Tibial nerve (tissue), 4 donors: Measurements from ENCODE around the gene ANKAR.

Experiments used
- EP300 ChIP-seq, 2 donors: sonication (generic); formaldehyde crosslinking; IDR thresholded peaks; one replicate each; pipeline ENCODE4 v1.6.1; 2017; ENCODE audit warnings: antibody characterized with exemption in 2 of 2, mild to moderate bottlenecking in 1 of 2
- POLR2A ChIP-seq, 2 donors: fragments of 450-650 bp; IDR thresholded peaks; one replicate each; pipeline ENCODE4 v1.6.1; 2017; ENCODE audit warnings: antibody characterized with exemption in 2 of 2, mild to moderate bottlenecking in 2 of 2, moderate library complexity in 2 of 2
- TF ChIP-seq, protein P1 (sequence below), 5 experiments: fragments of 200-600 bp in 3 of 5; fragments of 450-650 bp in 2 of 5; sonication (generic) in 3 of 5; IDR thresholded peaks; one replicate each; pipeline ENCODE4 v1.5.1; 2016 to 2019; ENCODE audit warnings: antibody characterized with exemption in 5 of 5, mild to moderate bottlenecking in 3 of 5, moderate library complexity in 2 of 5

DNA sequence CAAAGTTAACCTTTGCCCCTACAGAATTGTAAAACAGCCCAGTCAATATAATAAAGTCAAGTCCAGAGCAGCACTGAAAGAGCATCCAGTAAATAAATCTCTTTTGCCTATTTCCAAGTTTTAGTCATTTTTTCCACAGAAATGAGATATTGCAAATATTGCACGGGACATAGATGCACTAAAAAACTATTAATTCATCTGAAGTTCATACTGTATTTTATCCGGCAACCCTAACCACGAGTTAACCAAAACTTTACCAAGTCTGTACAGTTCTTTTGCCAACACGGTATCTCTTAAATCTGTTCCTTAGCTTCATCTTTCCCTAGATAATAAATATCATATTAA, 13.7 kb upstream of the ANKAR start:
- no peak for TF ChIP-seq POLR2A (IDR thresholded peaks at IDR 0.05)
- TF ChIP-seq, protein P1, sequence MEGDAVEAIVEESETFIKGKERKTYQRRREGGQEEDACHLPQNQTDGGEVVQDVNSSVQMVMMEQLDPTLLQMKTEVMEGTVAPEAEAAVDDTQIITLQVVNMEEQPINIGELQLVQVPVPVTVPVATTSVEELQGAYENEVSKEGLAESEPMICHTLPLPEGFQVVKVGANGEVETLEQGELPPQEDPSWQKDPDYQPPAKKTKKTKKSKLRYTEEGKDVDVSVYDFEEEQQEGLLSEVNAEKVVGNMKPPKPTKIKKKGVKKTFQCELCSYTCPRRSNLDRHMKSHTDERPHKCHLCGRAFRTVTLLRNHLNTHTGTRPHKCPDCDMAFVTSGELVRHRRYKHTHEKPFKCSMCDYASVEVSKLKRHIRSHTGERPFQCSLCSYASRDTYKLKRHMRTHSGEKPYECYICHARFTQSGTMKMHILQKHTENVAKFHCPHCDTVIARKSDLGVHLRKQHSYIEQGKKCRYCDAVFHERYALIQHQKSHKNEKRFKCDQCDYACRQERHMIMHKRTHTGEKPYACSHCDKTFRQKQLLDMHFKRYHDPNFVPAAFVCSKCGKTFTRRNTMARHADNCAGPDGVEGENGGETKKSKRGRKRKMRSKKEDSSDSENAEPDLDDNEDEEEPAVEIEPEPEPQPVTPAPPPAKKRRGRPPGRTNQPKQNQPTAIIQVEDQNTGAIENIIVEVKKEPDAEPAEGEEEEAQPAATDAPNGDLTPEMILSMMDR (IDR thresholded peaks at IDR 0.05): no peak
- TF ChIP-seq EP300 (IDR thresholded peaks at IDR 0.05): no peak
